Activated CD8-positive, alpha-beta T cell treated with anti-CD3 and anti-CD28 coated beads for 36 hours (primary cell): Measurements from ENCODE around the gene FGFBP3. TPM values are rescaled to one million over a fixed set of nuclear protein-coding genes. Genes with fewer than 3 reads are reported as not detected.

Experiments used
- ATAC-seq: fragments of 200-7000 bp; cut with Tn5 transposase; one replicate; pipeline ENCODE4 v1.10.0; 2021; ENCODE audit warnings: mild to moderate bottlenecking, moderate library complexity
- CTCF ChIA-PET: fragments of 350-600 bp; sonication (Branson Sonifier 250); formaldehyde crosslinking; loops from one replicate; lab custom pipeline; 2021; ENCODE audit warnings: antibody characterized with exemption; lab: Charles Lee
- POLR2A ChIA-PET: fragments of 350-600 bp; sonication (Branson Sonifier 250); formaldehyde crosslinking; loops from one replicate; lab custom pipeline; 2021; ENCODE audit warnings: antibody characterized with exemption; lab: Charles Lee
- DNase-seq: peaks from one replicate; pipeline ENCODE4 v3.0.0-alpha.2; 2020
- H3K27ac Mint-ChIP-seq: one replicate; pipeline ENCODE4 v1.8.0; 2021; ENCODE audit warnings: mild to moderate bottlenecking, mixed read lengths
- H3K27me3 Mint-ChIP-seq: one replicate; pipeline ENCODE4 v1.8.0; 2021; ENCODE audit warnings: mixed read lengths
- H3K36me3 Mint-ChIP-seq: one replicate; pipeline ENCODE4 v1.8.0; 2021; ENCODE audit warnings: low read depth, mixed read lengths
- H3K4me1 Mint-ChIP-seq: one replicate; pipeline ENCODE4 v1.8.0; 2021; ENCODE audit warnings: low read depth, mixed read lengths
- H3K4me3 Mint-ChIP-seq: one replicate; pipeline ENCODE4 v1.8.0; 2021; ENCODE audit warnings: mild to moderate bottlenecking, moderate library complexity, mixed read lengths
- H3K9me3 Mint-ChIP-seq: one replicate; pipeline ENCODE4 v1.8.0; 2021; ENCODE audit warnings: mixed read lengths
- CTCF ChIP-seq: fragments of 200-600 bp; IDR thresholded peaks from one replicate; pipeline ENCODE4 v1.8.0; 2022; ENCODE audit warnings: antibody characterized with exemption, mild to moderate bottlenecking
- intact Hi-C: fragments of 100-400 bp; cut with micrococcal nuclease; formaldehyde crosslinking; loops from one replicate; pipeline ENCODE4 v1.10.0; 2022
- total RNA-seq, 2 experiments: library from RNA; stranded (reverse); gene quantifications; one replicate each; pipeline ENCODE4 v1.2.3, GENCODE V29; 2021

Gene FGFBP3
- total RNA-seq, 2 experiments from 2014 or later = 2.2 to 3.1 TPM

DNA sequence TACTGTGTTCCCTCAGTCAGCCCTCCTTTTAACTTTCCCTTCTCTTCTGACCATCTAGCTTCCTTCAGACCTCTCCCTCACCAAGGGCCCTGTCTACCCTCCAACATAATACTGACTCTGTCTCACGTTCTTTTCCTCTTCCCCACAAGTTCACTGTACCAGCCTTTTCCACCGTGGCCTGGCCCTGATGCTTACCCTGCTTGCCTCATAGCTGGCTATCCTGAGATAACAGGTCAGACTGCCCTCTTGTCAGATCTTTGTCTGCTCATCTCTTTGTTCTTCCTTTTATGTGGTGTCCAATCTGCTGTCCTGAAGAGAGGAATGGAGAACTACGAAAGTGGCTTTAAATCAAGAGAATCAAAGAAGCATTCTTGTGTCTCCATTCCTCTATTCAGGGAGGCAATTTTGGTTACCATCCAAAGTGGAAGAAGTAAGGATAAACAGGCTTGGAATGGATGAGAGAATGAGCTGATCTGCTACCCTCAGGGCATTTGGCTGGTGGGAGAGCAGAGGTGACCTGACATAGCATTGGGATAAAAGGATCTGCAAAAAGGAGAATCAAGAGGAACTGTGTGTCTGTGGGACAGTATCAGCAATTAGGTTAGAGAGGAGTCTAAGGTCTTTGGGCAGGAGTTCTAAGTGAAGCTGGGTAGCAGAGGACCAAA is 22.4 kb upstream of the FGFBP3 start:
- H3K27me3 Mint-ChIP-seq = no peaks in the 10 kb centered on the region
- intact Hi-C loops = no loop called here
- DNase-seq (no peak), ATAC-seq (no peak)
- H3K36me3 Mint-ChIP-seq = peaks cover 47% of the 10 kb centered on the region
- POLR2A ChIA-PET = interaction anchor here (0.6 to 1.4 kb wide), 3 partner anchors 8 to 923 kb away, joined by 3 to 5 read pairs (median 3); no protein-coding TSS in a partner anchor
- H3K9me3 Mint-ChIP-seq = no peaks in the 10 kb centered on the region
- CTCF ChIA-PET = interaction anchor here (1.0 to 1.4 kb wide), 3 partner anchors 10 to 37 kb away, joined by 3 to 5 read pairs (median 3); no protein-coding TSS in a partner anchor
- H3K27ac Mint-ChIP-seq = no peak overlapping the region
- no peak for TF ChIP-seq CTCF
- H3K4me1 Mint-ChIP-seq = peaks cover 62% of the 10 kb centered on the region
- no peak overlapping the region for H3K4me3 Mint-ChIP-seq

GRCh38 chr10:91930939-91931338 is 21.7 kb upstream of the FGFBP3 start:
- H3K36me3 Mint-ChIP-seq = peaks cover 48% of the 10 kb centered on the region
- no peaks in the 10 kb centered on the region for H3K9me3 Mint-ChIP-seq
- POLR2A ChIA-PET = interaction anchor here (0.6 kb wide), 1 partner anchor 923 kb away, joined by 3 read pairs; no protein-coding TSS in a partner anchor
- no peak for ATAC-seq
- DNase-seq = no peak
- H3K27ac Mint-ChIP-seq = no peak overlapping the region
- intact Hi-C loops = no loop called here
- no peaks in the 10 kb centered on the region for H3K27me3 Mint-ChIP-seq
- no peak for TF ChIP-seq CTCF
- no peak overlapping the region for H3K4me3 Mint-ChIP-seq
- CTCF ChIA-PET = interaction anchor here (1.1 to 1.4 kb wide), 2 partner anchors 11 to 18 kb away, joined by 3 to 5 read pairs; no protein-coding TSS in a partner anchor
- H3K4me1 Mint-ChIP-seq = peaks cover 65% of the 10 kb centered on the region

GRCh38 chr10:91925022-91925320 is 15.7 kb upstream of the FGFBP3 start:
- ChIA-PET POLR2A (interaction anchor here (1.3 to 2.5 kb wide), 2 partner anchors 67 to 129 kb away, joined by 3 to 12 read pairs; no protein-coding TSS in a partner anchor), CTCF (no interaction called here)
- intact Hi-C loops = no loop called here
- TF ChIP-seq CTCF = no peak
- Mint-ChIP-seq H3K4me1 (peaks cover 43% of the 10 kb centered on the region), H3K27me3 (no peaks in the 10 kb centered on the region), H3K9me3 (no peaks in the 10 kb centered on the region), H3K4me3 (peak overlapping the region; percentile 95), H3K36me3 (peaks cover 18% of the 10 kb centered on the region), H3K27ac (no peak overlapping the region)
- ATAC-seq = no peak
- no peak for DNase-seq

GRCh38 chr10:91924212-91925021 is 15.1 kb upstream of the FGFBP3 start:
- H3K27me3 Mint-ChIP-seq = no peaks in the 10 kb centered on the region
- intact Hi-C loops = no loop called here
- no peaks in the 10 kb centered on the region for H3K9me3 Mint-ChIP-seq
- H3K4me1 Mint-ChIP-seq = peaks cover 43% of the 10 kb centered on the region
- no peak for DNase-seq
- H3K4me3 Mint-ChIP-seq = peak overlapping the region; percentile 95
- POLR2A ChIA-PET = interaction anchor here (0.7 to 2.5 kb wide), 18 partner anchors 8 to 668 kb away, joined by 3 to 23 read pairs (median 4); partner anchors contain the start of genes FGFBP3, KIF11 and TNKS2
- H3K36me3 Mint-ChIP-seq = peaks cover 18% of the 10 kb centered on the region
- CTCF ChIA-PET = interaction anchor here (0.7 to 3.5 kb wide), 11 partner anchors 8 to 626 kb away, joined by 3 to 18 read pairs (median 5); partner anchors contain the start of gene FGFBP3
- no peak for TF ChIP-seq CTCF
- ATAC-seq = no peak
- H3K27ac Mint-ChIP-seq = peak overlapping the region; percentile 99
